H1 (cell line): ENCODE measurements around the gene UROC1. TPM values are rescaled to one million over a fixed set of nuclear protein-coding genes. Genes with fewer than 3 reads are reported as not detected.

Experiments
- CTCF ChIA-PET: fragments of 300-600 bp; sonication (Branson Sonifier 250); formaldehyde crosslinking; loops from one replicate; lab custom pipeline; 2021; ENCODE audit not compliant: partially characterized antibody; lab: Charles Lee
- POLR2A ChIA-PET: fragments of 300-600 bp; sonication (Branson Sonifier 250); formaldehyde crosslinking; loops from one replicate; lab custom pipeline; 2021; ENCODE audit warnings: inconsistent platforms; ENCODE audit not compliant: partially characterized antibody; lab: Charles Lee
- DNase-seq, 2 experiments: peaks; one replicate each; pipeline versions ENCODE4 v3.0.0 to v3.0.0-alpha.2; 2010 to 2022; ENCODE audit warnings: low spot score in 2 of 2, low read depth in 1 of 2, mixed read lengths in 1 of 2
- FAIRE-seq: peaks from 2 replicates; lab custom pipeline; 2011; peaks lifted over from hg19 to GRCh38; lab: Jason Lieb, UNC
- H2AFZ ChIP-seq: 2 replicates; pipeline ENCODE4 v1.8.1; 2012; ENCODE audit warnings: low read length, inconsistent platforms
- H2AK5ac ChIP-seq: 2 replicates; pipeline ENCODE4 v1.6.1; 2013; ENCODE audit warnings: low read depth, low read length
- H2BK120ac ChIP-seq: replicated peaks from 2 replicates; pipeline ENCODE3; 2013; ENCODE audit warnings: low read depth, low read length, inconsistent platforms
- H2BK12ac ChIP-seq: 2 replicates; pipeline ENCODE4 v1.6.1; 2013; ENCODE audit warnings: low read depth, low read length
- H2BK15ac ChIP-seq: 2 replicates; pipeline ENCODE4 v1.6.1; 2013; ENCODE audit warnings: low read length
- H2BK20ac ChIP-seq: 2 replicates; pipeline ENCODE4 v1.6.1; 2013; ENCODE audit warnings: low read length
- H2BK5ac ChIP-seq: 2 replicates; pipeline ENCODE4 v1.6.1; 2013; ENCODE audit warnings: low read depth, low read length
- H3K14ac ChIP-seq: 2 replicates; pipeline ENCODE4 v1.6.1; 2013; ENCODE audit warnings: inconsistent platforms; ENCODE audit not compliant: insufficient read length
- H3K18ac ChIP-seq: 2 replicates; pipeline ENCODE4 v1.6.1; 2013; ENCODE audit warnings: low read length; ENCODE audit errors: extremely low read depth
- H3K23ac ChIP-seq: 2 replicates; pipeline ENCODE4 v1.6.1; 2013; ENCODE audit warnings: inconsistent platforms; ENCODE audit not compliant: insufficient read length
- H3K23me2 ChIP-seq: 2 replicates; pipeline ENCODE4 v1.6.1; 2013; ENCODE audit warnings: low read depth, low read length
- H3K27ac ChIP-seq: 2 replicates; pipeline ENCODE4 v1.6.1; 2011; ENCODE audit warnings: low read depth, low read length, inconsistent platforms
- H3K27me3 ChIP-seq, 4 experiments: replicated peaks in 1 of 4; 1 replicate in 1 of 4; 2 replicates in 3 of 4; pipeline versions ENCODE4 v1.6.1 to v1.8.1; 2011 to 2013; ENCODE audit warnings: low read length in 3 of 4, mild to moderate bottlenecking in 3 of 4, inconsistent platforms in 2 of 4, mixed read lengths in 2 of 4, moderate library complexity in 1 of 4; ENCODE audit not compliant: control insufficient read depth in 3 of 4, insufficient read depth in 3 of 4; ENCODE audit errors: extremely low read depth in 1 of 4
- H3K36me3 ChIP-seq, 4 experiments: 2 replicates each; pipeline versions ENCODE4 v1.6.1 to v1.8.1; 2011 to 2013; ENCODE audit warnings: mild to moderate bottlenecking in 4 of 4, low read length in 3 of 4, moderate library complexity in 2 of 4, control low read depth in 1 of 4, inconsistent platforms in 1 of 4; ENCODE audit not compliant: insufficient read depth in 4 of 4, control insufficient read depth in 2 of 4
- H3K4ac ChIP-seq: replicated peaks from 2 replicates; pipeline ENCODE3; 2013; ENCODE audit warnings: low read length, low read depth, mixed read lengths, inconsistent platforms; ENCODE audit not compliant: insufficient read length
- H3K4me1 ChIP-seq, 4 experiments: replicated peaks in 1 of 4; 1 replicate in 1 of 4; 2 replicates in 3 of 4; pipeline versions ENCODE4 v1.6.1 to v1.8.1; 2011 to 2013; ENCODE audit warnings: low read length in 3 of 4, inconsistent platforms in 2 of 4, mixed read lengths in 1 of 4; ENCODE audit not compliant: insufficient read depth in 4 of 4, control insufficient read depth in 3 of 4
- H3K4me2 ChIP-seq, 2 experiments: 2 replicates each; pipeline versions ENCODE4 v1.6.1 to v1.8.1; 2011 to 2013; ENCODE audit warnings: low read depth in 2 of 2, low read length in 2 of 2, control low read depth in 1 of 2, inconsistent platforms in 1 of 2, mild to moderate bottlenecking in 1 of 2; ENCODE audit not compliant: insufficient read depth in 1 of 2
- H3K4me3 ChIP-seq, 4 experiments: fragments of 200-600, 300-600 bp in 1 of 4; sonication (generic), shearing (Covaris generic), sonication (Bioruptor Twin) in 1 of 4; 2 replicates each; pipeline versions ENCODE4 v1.5.1 to v1.8.1; 2011 to 2016; ENCODE audit warnings: low read length in 4 of 4, low read depth in 3 of 4, control low read depth in 2 of 4, inconsistent platforms in 2 of 4, mild to moderate bottlenecking in 2 of 4, mixed read lengths in 1 of 4, moderate library complexity in 1 of 4; ENCODE audit not compliant: insufficient read depth in 2 of 4; ENCODE audit errors: extremely low read depth in 1 of 4
- H3K56ac ChIP-seq: replicated peaks from 2 replicates; pipeline ENCODE3; 2013; ENCODE audit warnings: low read depth, mild to moderate bottlenecking, mixed read lengths, low read length, inconsistent platforms; ENCODE audit not compliant: insufficient read length
- H3K79me1 ChIP-seq: 2 replicates; pipeline ENCODE4 v1.6.1; 2013; ENCODE audit warnings: low read depth, low read length, control low read depth
- H3K79me2 ChIP-seq, 2 experiments: 2 replicates each; pipeline versions ENCODE4 v1.6.1 to v1.8.1; 2012 to 2013; ENCODE audit warnings: low read length in 2 of 2, mild to moderate bottlenecking in 2 of 2, inconsistent platforms in 1 of 2; ENCODE audit not compliant: insufficient read depth in 2 of 2, control insufficient read depth in 1 of 2
- H3K9ac ChIP-seq, 4 experiments: replicated peaks in 1 of 4; 1 replicate in 1 of 4; 2 replicates in 3 of 4; pipeline versions ENCODE4 v1.6.1 to v1.8.1; 2011 to 2013; ENCODE audit warnings: low read depth in 3 of 4, low read length in 3 of 4, control low read depth in 2 of 4, mild to moderate bottlenecking in 2 of 4, moderate library complexity in 2 of 4, inconsistent platforms in 1 of 4; ENCODE audit errors: extremely low read depth in 1 of 4
- H3K9me3 ChIP-seq, 2 experiments: 2 replicates each; pipeline versions ENCODE4 v1.6.1 to v1.8.1; 2012 to 2013; ENCODE audit warnings: mild to moderate bottlenecking in 2 of 2, moderate library complexity in 2 of 2, control low read depth in 1 of 2, inconsistent platforms in 1 of 2, low read depth in 1 of 2, low read length in 1 of 2, mixed read lengths in 1 of 2; ENCODE audit not compliant: insufficient read depth in 2 of 2
- H4K20me1 ChIP-seq, 2 experiments: replicated peaks in 1 of 2; 2 replicates each; pipeline versions ENCODE3 to v1.8.1; 2011 to 2013; ENCODE audit warnings: inconsistent platforms in 2 of 2, low read length in 2 of 2, mild to moderate bottlenecking in 1 of 2; ENCODE audit not compliant: insufficient read depth in 2 of 2, control insufficient read depth in 1 of 2
- H4K5ac ChIP-seq: 2 replicates; pipeline ENCODE4 v1.6.1; 2013; ENCODE audit warnings: low read length, low read depth, mixed read lengths, inconsistent platforms; ENCODE audit not compliant: insufficient read length
- H4K8ac ChIP-seq: 2 replicates; pipeline ENCODE4 v1.8.0; 2013; ENCODE audit warnings: mild to moderate bottlenecking, moderate library complexity, low read length, inconsistent platforms; ENCODE audit not compliant: insufficient read depth; ENCODE audit errors: extremely low read depth
- H4K91ac ChIP-seq: replicated peaks from 2 replicates; pipeline ENCODE3; 2013; ENCODE audit warnings: low read length, mixed read lengths, inconsistent platforms; ENCODE audit not compliant: insufficient read length
- TCF12 ChIP-seq: IDR thresholded peaks from 2 replicates; pipeline ENCODE4 v1.6.1; 2011; ENCODE audit warnings: low read depth, mild to moderate bottlenecking, low read length
- ZNF274 ChIP-seq: IDR thresholded peaks from 2 replicates; pipeline ENCODE4 v1.7.0; 2012; ENCODE audit warnings: low read length, borderline replicate concordance; ENCODE audit errors: extremely low read depth
- WGBS, 2 experiments: shearing (Covaris generic) in 1 of 2; methylation state at CpG; one replicate each; pipeline versions ENCODE4 v1.1.6 to v1.1.7; 2013 to 2015; ENCODE audit warnings: low lambda C conversion rate in 2 of 2, mixed read lengths in 2 of 2, inconsistent platforms in 1 of 2, low coverage in 1 of 2, missing lambda C conversion rate in 1 of 2; ENCODE audit not compliant: insufficient replicate concordance in 2 of 2, insufficient coverage in 1 of 2, insufficient read length in 1 of 2; ENCODE audit errors: extremely low coverage in 1 of 2, missing lambda C conversion rate in 1 of 2; 5-methylcytosine and 5-hydroxymethylcytosine counted together
- polyA plus RNA-seq, 7 experiments: library from polyadenylated mRNA; depleted of rRNA in 3 of 7; stranded (reverse) in 5 of 7; unstranded in 2 of 7; fragments of >200 nt in 5 of 7; fragments of 200-250 nt in 2 of 7; gene quantifications; 1 replicate in 5 of 7; 2 replicates in 1 of 7; 4 replicates in 1 of 7; pipeline versions ENCODE4 v1.2.1 to v1.2.3, GENCODE V29; 2011 to 2013; ENCODE audit warnings: missing spikeins in 2 of 7, mixed read lengths in 2 of 7
- total RNA-seq: library from RNA; stranded (reverse); fragmentation: NEBNext Ultra II Directional; extraction: Animal tissue kit (Norgen Biotek cat#: 25700); gene quantifications from 2 replicates; pipeline ENCODE4 v1.2.1, GENCODE V29; 2021
- TF ChIP-seq, protein P1 (sequence below): IDR thresholded peaks from 2 replicates; pipeline ENCODE4 v1.6.1; 2011; ENCODE audit warnings: low read length, improper control_type of control experiment
- TF ChIP-seq, protein P2 (sequence below): IDR thresholded peaks from 2 replicates; pipeline ENCODE4 v1.6.1; 2012; ENCODE audit warnings: inconsistent platforms

UROC1 gene
- total and polyA plus RNA-seq, 2 of the 8 experiments (the other 6 are each of a cell fraction or from before 2014, with no cell fraction given) = 0.03 TPM; not detected in 1

DNA sequence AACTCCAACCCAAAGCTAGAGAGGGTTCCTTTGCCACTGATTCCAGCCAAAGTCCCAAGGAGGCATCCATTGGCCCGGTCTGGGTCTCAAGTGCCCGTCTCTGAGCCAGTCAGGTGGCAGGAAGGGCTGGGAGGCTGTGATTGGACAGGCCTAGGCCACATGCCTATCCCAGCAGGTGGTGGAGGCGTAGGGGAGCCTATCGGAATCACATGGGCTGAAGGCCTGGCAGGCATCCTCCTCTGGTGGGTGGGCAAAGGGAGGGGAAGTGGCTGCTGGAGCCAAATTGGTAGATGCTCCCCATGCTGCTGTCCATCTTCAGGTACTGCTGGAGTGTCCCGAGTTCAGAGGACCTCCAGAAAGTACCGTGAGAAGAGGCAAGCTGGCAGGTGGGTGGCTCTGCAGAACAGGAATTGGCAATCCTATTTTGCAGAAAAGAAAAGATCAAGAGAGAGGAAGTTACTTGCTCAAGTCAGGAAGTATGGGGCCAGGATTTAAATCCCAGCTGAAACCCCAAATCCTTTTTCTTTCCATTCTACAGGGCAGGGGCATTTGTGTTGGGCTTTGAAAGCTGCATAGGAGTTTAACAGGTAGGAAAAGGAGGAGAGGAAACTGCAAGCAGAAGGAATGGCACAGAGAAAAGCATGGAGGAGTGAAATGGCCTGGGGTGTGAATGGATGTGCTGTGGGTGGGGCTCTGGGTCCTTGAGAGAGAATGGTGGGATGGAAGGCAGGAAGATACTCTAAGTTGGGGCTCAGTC is 10.1 kb upstream of the UROC1 start:
- Histone ChIP-seq H3K18ac (no peak overlapping the region), H2BK20ac (0 out of 2 replicates have a peak overlapping the region, but pooled peaks have one; percentile 3), H3K27ac (no peak overlapping the region), H3K14ac (no peak overlapping the region), H3K4ac (no peak overlapping the region), H2BK15ac (no peak overlapping the region), H2AK5ac (no peak overlapping the region), H3K4me1 (peaks cover 0 to 18% (median 12%) of the 10 kb centered on the region in 4 experiments; a peak in 6 of 7 replicates), H3K9ac (no peak overlapping the region), H4K5ac (no peak overlapping the region), H2BK120ac (no peak overlapping the region), H3K9me3 (no peaks in the 10 kb centered on the region), H3K23ac (no peak overlapping the region), H3K79me1 (no peaks in the 10 kb centered on the region), H3K36me3 (no peaks in the 10 kb centered on the region), H2AFZ (no peak overlapping the region), H3K4me2 (no peak overlapping the region), H4K8ac (peak overlapping the region; percentile 45), H3K56ac (no peak overlapping the region), H4K91ac (peak overlapping the region; percentile 77), H3K23me2 (peaks cover 7% of the 10 kb centered on the region; the same call in 1 of the 2 replicates), H3K79me2 (no peaks in the 10 kb centered on the region), H2BK12ac (no peak overlapping the region), H4K20me1 (peaks cover 0 to 4% of the 10 kb centered on the region in 2 experiments), H3K27me3 (peaks cover 0 to 16% (median 11%) of the 10 kb centered on the region in 4 experiments; a peak in 5 of 7 replicates), H3K4me3 (no peak overlapping the region), H2BK5ac (no peak overlapping the region)
- TF ChIP-seq, protein P1, sequence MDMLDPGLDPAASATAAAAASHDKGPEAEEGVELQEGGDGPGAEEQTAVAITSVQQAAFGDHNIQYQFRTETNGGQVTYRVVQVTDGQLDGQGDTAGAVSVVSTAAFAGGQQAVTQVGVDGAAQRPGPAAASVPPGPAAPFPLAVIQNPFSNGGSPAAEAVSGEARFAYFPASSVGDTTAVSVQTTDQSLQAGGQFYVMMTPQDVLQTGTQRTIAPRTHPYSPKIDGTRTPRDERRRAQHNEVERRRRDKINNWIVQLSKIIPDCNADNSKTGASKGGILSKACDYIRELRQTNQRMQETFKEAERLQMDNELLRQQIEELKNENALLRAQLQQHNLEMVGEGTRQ = peak; percentile 73
- TF ChIP-seq TCF12 (no peak), ZNF274 (no peak)
- TF ChIP-seq, protein P2, sequence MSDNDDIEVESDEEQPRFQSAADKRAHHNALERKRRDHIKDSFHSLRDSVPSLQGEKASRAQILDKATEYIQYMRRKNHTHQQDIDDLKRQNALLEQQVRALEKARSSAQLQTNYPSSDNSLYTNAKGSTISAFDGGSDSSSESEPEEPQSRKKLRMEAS = peak; percentile 39
- FAIRE-seq (no peak), DNase-seq (no peak)
- CTCF ChIA-PET = interaction anchor here (1.2 to 1.8 kb wide), 4 partner anchors 18 to 1018 kb away, joined by 3 to 5 read pairs (median 4); no protein-coding TSS in a partner anchor
- POLR2A ChIA-PET = interaction anchor here (1.0 kb wide), 1 partner anchor 55 kb away, joined by 3 read pairs; no protein-coding TSS in a partner anchor
- WGBS, 2 experiments = 85% methylated on average over 6 of the region's 6 CpGs; no CpG with 5 or more reads in 1 of the 2 experiments
